MCF 10A (cell line): Measurements from ENCODE around the gene SCN8A. TPM values are rescaled to one million over a fixed set of nuclear protein-coding genes. Genes with fewer than 3 reads are reported as not detected.

Experiments
- BruUV-seq: library from RNA; stranded (reverse); fragments of 400-500 nt; replicated peaks from 2 replicates; lab custom pipeline; 2021; lab: Mats Ljungman, UMichigan
- CTCF ChIA-PET: fragments of 300-600 bp; sonication (Branson Sonifier 250); formaldehyde crosslinking; extraction: SDS; loops from one replicate; lab custom pipeline; 2021; ENCODE audit warnings: antibody characterized with exemption, inconsistent platforms; lab: Yijun Ruan, JAX
- POLR2A ChIA-PET: fragments of 300-600, 350-650 bp; sonication (Branson Sonifier 250); formaldehyde crosslinking; extraction: SDS; loops from one replicate; lab custom pipeline; 2020; ENCODE audit warnings: antibody characterized with exemption, inconsistent platforms; lab: Yijun Ruan, JAX
- DNase-seq: peaks from one replicate; pipeline ENCODE4 v3.0.0-alpha.2; 2018; ENCODE audit not compliant: unreplicated experiment
- H3K27ac Mint-ChIP-seq: one replicate; pipeline ENCODE4 v1.8.0; 2022; ENCODE audit warnings: mild to moderate bottlenecking, low read depth, mixed read lengths; ENCODE audit not compliant: unreplicated experiment
- H3K27me3 Mint-ChIP-seq: one replicate; pipeline ENCODE4 v1.8.0; 2022; ENCODE audit warnings: mixed read lengths; ENCODE audit not compliant: insufficient read depth, unreplicated experiment
- H3K36me3 Mint-ChIP-seq: one replicate; pipeline ENCODE4 v1.8.0; 2022; ENCODE audit warnings: mild to moderate bottlenecking, moderate library complexity, mixed read lengths; ENCODE audit not compliant: insufficient read depth, unreplicated experiment
- H3K4me1 Mint-ChIP-seq: one replicate; pipeline ENCODE4 v1.8.0; 2022; ENCODE audit warnings: mixed read lengths; ENCODE audit not compliant: insufficient read depth, unreplicated experiment
- H3K4me3 Mint-ChIP-seq: one replicate; pipeline ENCODE4 v1.8.0; 2022; ENCODE audit warnings: mild to moderate bottlenecking, moderate library complexity, mixed read lengths; ENCODE audit not compliant: unreplicated experiment
- H3K9me3 Mint-ChIP-seq: one replicate; pipeline ENCODE4 v1.8.0; 2022; ENCODE audit warnings: mixed read lengths; ENCODE audit not compliant: unreplicated experiment
- CTCF ChIP-seq: fragments of 200-600 bp; IDR thresholded peaks from one replicate; pipeline ENCODE4 v1.8.0; 2022; ENCODE audit warnings: antibody characterized with exemption, mild to moderate bottlenecking; ENCODE audit not compliant: unreplicated experiment
- intact Hi-C: fragments of 100-400 bp; cut with micrococcal nuclease; formaldehyde crosslinking; loops from 2 replicates; pipeline ENCODE4 v1.14.1; 2022
- total RNA-seq: library from RNA; stranded (reverse); gene quantifications from 2 replicates; pipeline ENCODE4 v1.2.3, GENCODE V29; 2022

The SCN8A gene
- total RNA-seq, 1 experiment from 2014 or later = 0.70 TPM

DNA sequence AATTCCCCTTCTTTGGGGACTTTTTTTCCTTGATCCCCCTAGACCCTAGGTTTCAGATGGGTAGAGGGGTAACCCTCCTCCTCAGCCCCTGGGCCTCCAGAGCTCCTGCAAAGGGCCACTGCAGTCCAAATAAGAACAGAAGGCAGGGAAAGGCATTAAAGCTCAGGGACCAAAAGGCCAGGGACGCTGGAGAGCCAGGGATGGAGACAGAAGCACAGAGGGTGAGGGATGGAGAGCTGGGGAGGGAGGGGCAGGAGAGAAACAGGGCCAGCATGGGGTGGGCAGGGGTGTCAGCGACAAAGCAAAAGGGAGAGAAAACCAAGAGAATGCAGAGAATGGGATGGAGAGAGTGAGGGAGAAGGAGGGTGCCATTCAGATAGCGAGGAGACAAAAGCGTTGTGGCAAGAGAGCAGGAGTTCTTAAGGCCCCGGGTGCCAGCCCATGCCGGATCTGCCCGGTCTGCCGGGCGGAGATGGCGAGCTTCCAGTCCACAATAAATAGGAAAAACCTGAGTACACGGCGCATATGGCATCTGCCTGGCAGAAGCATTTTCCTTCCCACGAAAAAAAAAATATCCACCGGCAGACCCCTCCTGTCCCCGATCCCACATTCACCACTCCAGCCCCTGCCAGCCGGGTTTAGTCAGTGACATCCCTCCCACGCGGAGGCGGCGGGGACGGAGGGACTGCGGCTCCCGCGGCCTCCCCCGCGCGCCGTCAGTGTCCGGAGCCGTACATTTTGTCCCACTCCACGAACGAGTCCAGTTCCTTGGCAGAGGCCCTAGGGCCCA, 228.9 kb downstream of the SCN8A start:
- CTCF ChIA-PET = interaction anchor here (0.7 to 1.1 kb wide), 4 partner anchors 18 to 399 kb away, joined by 3 to 4 read pairs (median 4); no protein-coding TSS in a partner anchor
- no TSS peak for BruUV-seq

GRCh38 chr12:51820526-51821439, 229.8 kb downstream of the SCN8A start:
- H3K4me3 Mint-ChIP-seq = no peak overlapping the region
- ChIA-PET CTCF (interaction anchor here (0.6 to 1.1 kb wide), 8 partner anchors 19 to 551 kb away, joined by 3 to 6 read pairs (median 3); partner anchors contain the start of gene SMAGP), POLR2A (no interaction called here)
- H3K27me3 Mint-ChIP-seq = peaks cover 34% of the 10 kb centered on the region
- DNase-seq = no peak
- TF ChIP-seq CTCF = no peak
- H3K27ac Mint-ChIP-seq = no peak overlapping the region
- H3K4me1 Mint-ChIP-seq = no peaks in the 10 kb centered on the region
- no peaks in the 10 kb centered on the region for H3K36me3 Mint-ChIP-seq
- intact Hi-C loops = loop anchor here (5.0 kb wide), 3 partner anchors 57 to 228 kb away; partner anchors contain the start of gene SCN8A
- BruUV-seq = no TSS peak
- H3K9me3 Mint-ChIP-seq = no peaks in the 10 kb centered on the region

More for the DNA sequence above, 228.9 kb downstream of the SCN8A start:
- Mint-ChIP-seq H3K9me3 (no peaks in the 10 kb centered on the region), H3K27ac (no peak overlapping the region), H3K4me1 (no peaks in the 10 kb centered on the region), H3K36me3 (no peaks in the 10 kb centered on the region), H3K4me3 (no peak overlapping the region), H3K27me3 (peaks cover 42% of the 10 kb centered on the region)
- POLR2A ChIA-PET = no interaction called here
- DNase-seq = no peak
- intact Hi-C loops = loop anchor here (5.0 kb wide), 3 partner anchors 57 to 228 kb away; partner anchors contain the start of gene SCN8A
- no peak for TF ChIP-seq CTCF

GRCh38 chr12:51821440-51822260, 230.6 kb downstream of the SCN8A start:
- TF ChIP-seq CTCF = no peak
- POLR2A ChIA-PET = no interaction called here
- H3K9me3 Mint-ChIP-seq = no peaks in the 10 kb centered on the region

More at GRCh38 chr12:51821440-51822260, 230.6 kb downstream of the SCN8A start:
- Mint-ChIP-seq H3K27me3 (peaks cover 29% of the 10 kb centered on the region), H3K4me3 (no peak overlapping the region), H3K36me3 (no peaks in the 10 kb centered on the region), H3K27ac (no peak overlapping the region), H3K4me1 (no peaks in the 10 kb centered on the region)
- BruUV-seq = no TSS peak
- CTCF ChIA-PET = interaction anchor here (0.6 to 1.1 kb wide), 5 partner anchors 160 to 455 kb away, joined by 3 to 6 read pairs (median 3); no protein-coding TSS in a partner anchor
- intact Hi-C loops = loop anchor here (5.0 kb wide), 3 partner anchors 56 to 229 kb away; partner anchors contain the start of gene SCN8A
- no peak for DNase-seq
